Psoas muscle (tissue), 8 donors: ENCODE data around the gene FSD1. TPM values are rescaled to one million over a fixed set of nuclear protein-coding genes. Genes with fewer than 3 reads are reported as not detected.

Source experiments
- ATAC-seq, 4 donors: fragments of 200-7000 bp; cut with Tn5 transposase; one replicate each; pipeline ENCODE4 v1.9.1; 2020; ENCODE audit warnings: moderate library complexity in 3 of 4, mild to moderate bottlenecking in 2 of 4
- DNase-seq, 2 donors: peaks; one replicate each; pipeline ENCODE4 v3.0.0-alpha.2; 2020
- H3K27ac ChIP-seq: fragments of 200-600 bp; one replicate; pipeline ENCODE4 v1.8.0; 2022
- H3K27me3 ChIP-seq, 3 donors: fragments of 200-600 bp in 1 of 3; one replicate each; pipeline versions ENCODE4 v1.6.1 to v1.8.0; 2013 to 2022; ENCODE audit warnings: low read length in 2 of 3, mild to moderate bottlenecking in 2 of 3, moderate library complexity in 1 of 3; ENCODE audit not compliant: insufficient read depth in 3 of 3
- H3K36me3 ChIP-seq, 2 donors: fragments of 200-600 bp in 1 of 2; one replicate each; pipeline versions ENCODE4 v1.6.1 to v1.8.0; 2013 to 2022; ENCODE audit warnings: low read depth in 1 of 2, mild to moderate bottlenecking in 1 of 2, moderate library complexity in 1 of 2; ENCODE audit not compliant: insufficient read depth in 1 of 2
- H3K4me1 ChIP-seq: fragments of 200-600 bp; one replicate; pipeline ENCODE4 v1.8.0; 2022
- H3K4me3 ChIP-seq: fragments of 200-600 bp; one replicate; pipeline ENCODE4 v1.8.0; 2022; ENCODE audit warnings: mild to moderate bottlenecking
- H3K9me3 ChIP-seq: fragments of 200-600 bp; one replicate; pipeline ENCODE4 v1.8.0; 2022
- WGBS, 3 donors: extraction: QIAGEN DNeasy Blood & Tissue Kit; methylation state at CpG; one replicate each; pipeline versions ENCODE4 v1.1.6 to v1.1.7; 2013; 5-methylcytosine and 5-hydroxymethylcytosine counted together
- intact Hi-C, 2 donors: fragments of 100-400 bp; cut with DNase I; formaldehyde crosslinking; loops; one replicate each; pipeline versions ENCODE4 v1.11.0 to v1.14.2; 2022
- polyA plus RNA-seq, 3 donors: library from polyadenylated mRNA; stranded (reverse); fragments of 200-250 nt; gene quantifications; one replicate each; pipeline ENCODE4 v1.2.3, GENCODE V29; 2013
- total RNA-seq, 4 donors: library from RNA; stranded (reverse); fragmentation: NEBNext Ultra II Directional in 2 of 4; extraction: Animal tissue kit (Norgen Biotek cat#: 25700) in 2 of 4; gene quantifications; one replicate each; pipeline versions ENCODE4 v1.2.1 to v1.2.4, GENCODE V29; 2021 to 2023
- TF ChIP-seq, protein P1 (sequence below): fragments of 200-600 bp; IDR thresholded peaks from one replicate; pipeline ENCODE4 v1.8.0; 2022; ENCODE audit warnings: antibody characterized with exemption
- donor health status: healthy with polysubstance abuse.
- donor health status: DM: no; HTN: no; CAD: no; lungs with moderate emphysema.
- donor health status: Bipolar disorder and iron deficiency.
- donor health status: healthy.
- donor health status: DM: yes; HTN: yes; CAD: no.
- donor health status: DM: no; HTN: no; CAD: no.
- donor health status: DM: no; HTN: no; CAD: no.
- donor health status: DM: yes; HTN: yes; CAD: no.

FSD1 gene
- total and polyA plus RNA-seq, 7 donors = 0.08 TPM; not detected in 6

DNA sequence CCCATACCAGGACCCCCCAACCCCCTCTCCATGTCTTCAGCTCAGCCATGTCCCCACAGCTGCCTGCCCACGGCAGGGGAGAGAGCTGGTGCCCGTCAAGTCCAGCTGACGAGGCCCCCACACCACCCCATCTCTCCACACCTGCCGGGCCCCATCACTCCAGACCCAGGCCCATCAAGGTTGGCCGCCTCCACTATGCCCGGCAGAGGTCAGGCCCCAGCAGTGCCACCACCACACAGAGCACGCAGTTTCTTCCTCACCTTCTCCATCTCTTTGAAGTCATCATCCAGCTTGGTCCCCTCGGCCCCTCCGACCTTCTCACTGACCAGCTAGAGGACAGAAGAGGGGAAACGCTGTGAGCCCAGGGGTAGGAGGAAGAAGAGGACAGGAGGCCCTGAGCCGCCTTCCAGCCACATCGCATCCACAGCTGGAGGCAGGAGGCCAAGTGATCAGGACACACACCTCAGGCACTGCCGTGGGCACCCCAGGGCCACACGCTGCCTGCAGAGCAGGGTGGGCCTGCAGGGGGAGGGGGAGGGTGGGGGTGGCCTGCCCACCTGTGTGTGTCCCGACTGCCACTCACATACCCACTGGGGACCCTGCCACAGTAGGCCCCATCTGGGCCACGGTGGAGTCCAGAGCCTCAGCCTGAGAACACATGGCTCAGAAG is 62.4 kb downstream of the FSD1 start:
- no peak for ATAC-seq
- 77 to 84% (median 79%) methylated on average over 16 of the region's 16 CpGs for WGBS, 3 donors
- H3K27ac ChIP-seq = no peak overlapping the region

DNA sequence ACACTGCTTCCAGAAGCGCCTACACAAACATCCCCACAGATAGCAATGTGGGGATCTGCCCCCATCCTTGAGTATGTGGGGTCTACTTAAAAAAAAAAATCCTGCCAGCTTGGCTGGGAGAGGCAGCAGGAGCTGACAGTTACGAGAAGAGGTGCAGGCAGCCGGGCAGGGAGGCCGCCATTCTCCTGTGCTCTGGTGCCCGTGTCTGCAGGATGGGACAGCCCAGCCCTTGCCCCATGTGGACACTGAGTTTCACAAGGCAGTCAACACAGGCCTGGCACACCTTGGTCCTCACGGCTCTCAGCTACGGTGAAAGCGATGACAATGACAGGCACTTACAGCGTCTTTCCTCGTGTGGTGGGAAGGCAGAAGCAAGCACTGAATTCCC is 62.9 kb downstream of the FSD1 start:
- no peak for DNase-seq
- 70 to 78% (median 74%) methylated on average over 10 of the region's 10 CpGs for WGBS, 3 donors
- intact Hi-C loops = no loop called here

More for the DNA sequence above, 62.4 kb downstream of the FSD1 start:
- DNase-seq = no peak
- TF ChIP-seq, protein P1, sequence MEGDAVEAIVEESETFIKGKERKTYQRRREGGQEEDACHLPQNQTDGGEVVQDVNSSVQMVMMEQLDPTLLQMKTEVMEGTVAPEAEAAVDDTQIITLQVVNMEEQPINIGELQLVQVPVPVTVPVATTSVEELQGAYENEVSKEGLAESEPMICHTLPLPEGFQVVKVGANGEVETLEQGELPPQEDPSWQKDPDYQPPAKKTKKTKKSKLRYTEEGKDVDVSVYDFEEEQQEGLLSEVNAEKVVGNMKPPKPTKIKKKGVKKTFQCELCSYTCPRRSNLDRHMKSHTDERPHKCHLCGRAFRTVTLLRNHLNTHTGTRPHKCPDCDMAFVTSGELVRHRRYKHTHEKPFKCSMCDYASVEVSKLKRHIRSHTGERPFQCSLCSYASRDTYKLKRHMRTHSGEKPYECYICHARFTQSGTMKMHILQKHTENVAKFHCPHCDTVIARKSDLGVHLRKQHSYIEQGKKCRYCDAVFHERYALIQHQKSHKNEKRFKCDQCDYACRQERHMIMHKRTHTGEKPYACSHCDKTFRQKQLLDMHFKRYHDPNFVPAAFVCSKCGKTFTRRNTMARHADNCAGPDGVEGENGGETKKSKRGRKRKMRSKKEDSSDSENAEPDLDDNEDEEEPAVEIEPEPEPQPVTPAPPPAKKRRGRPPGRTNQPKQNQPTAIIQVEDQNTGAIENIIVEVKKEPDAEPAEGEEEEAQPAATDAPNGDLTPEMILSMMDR = no peak
- intact Hi-C loops = no loop called here
- peaks cover 3 to 45% of the 10 kb centered on the region in 2 donors for H3K36me3 ChIP-seq
- H3K4me1 ChIP-seq = peaks cover 45% of the 10 kb centered on the region
- no peaks in the 10 kb centered on the region for H3K9me3 ChIP-seq
- H3K4me3 ChIP-seq = no peak overlapping the region
- H3K27me3 ChIP-seq = no peaks in the 10 kb centered on the region

DNA sequence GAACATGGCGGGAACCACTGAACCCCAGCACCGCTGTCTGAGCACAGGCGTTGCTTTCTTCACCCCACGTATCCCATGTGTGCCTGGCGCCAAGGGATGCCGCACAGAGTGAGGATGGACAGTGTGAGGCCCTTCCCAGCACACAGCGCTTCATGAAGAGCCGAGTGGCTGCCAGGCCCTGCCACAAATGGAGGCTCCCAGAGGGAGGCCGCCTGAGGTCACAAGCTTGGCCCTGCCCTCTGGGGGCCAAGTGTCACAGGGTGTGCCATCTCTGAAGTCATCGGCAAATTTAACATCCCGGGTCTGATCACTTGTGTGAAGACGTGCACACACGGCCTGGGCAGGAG is 63.4 kb downstream of the FSD1 start:
- no peak overlapping the region for H3K4me3 ChIP-seq
- DNase-seq (no peak), ATAC-seq (peak; percentile 5 to 50 (median 34))
- H3K9me3 ChIP-seq = no peaks in the 10 kb centered on the region
- intact Hi-C loops = no loop called here
- 25 to 37% (median 31%) methylated on average over 13 of the region's 13 CpGs for WGBS, 3 donors
- peaks cover 54% of the 10 kb centered on the region for H3K4me1 ChIP-seq
- H3K27ac ChIP-seq = peak overlapping the region; percentile 85
- TF ChIP-seq, protein P1 = no peak
- H3K36me3 ChIP-seq = peaks cover 0 to 36% of the 10 kb centered on the region in 2 donors
- H3K27me3 ChIP-seq = no peaks in the 10 kb centered on the region

More for the DNA sequence above, 62.9 kb downstream of the FSD1 start:
- H3K4me3 ChIP-seq = no peak overlapping the region
- peaks cover 50% of the 10 kb centered on the region for H3K4me1 ChIP-seq
- no peak overlapping the region for H3K27ac ChIP-seq
- peaks cover 0 to 40% of the 10 kb centered on the region in 2 donors for H3K36me3 ChIP-seq
- no peaks in the 10 kb centered on the region for H3K27me3 ChIP-seq
- TF ChIP-seq, protein P1 = no peak
- H3K9me3 ChIP-seq = no peaks in the 10 kb centered on the region
- ATAC-seq = no peak

DNA sequence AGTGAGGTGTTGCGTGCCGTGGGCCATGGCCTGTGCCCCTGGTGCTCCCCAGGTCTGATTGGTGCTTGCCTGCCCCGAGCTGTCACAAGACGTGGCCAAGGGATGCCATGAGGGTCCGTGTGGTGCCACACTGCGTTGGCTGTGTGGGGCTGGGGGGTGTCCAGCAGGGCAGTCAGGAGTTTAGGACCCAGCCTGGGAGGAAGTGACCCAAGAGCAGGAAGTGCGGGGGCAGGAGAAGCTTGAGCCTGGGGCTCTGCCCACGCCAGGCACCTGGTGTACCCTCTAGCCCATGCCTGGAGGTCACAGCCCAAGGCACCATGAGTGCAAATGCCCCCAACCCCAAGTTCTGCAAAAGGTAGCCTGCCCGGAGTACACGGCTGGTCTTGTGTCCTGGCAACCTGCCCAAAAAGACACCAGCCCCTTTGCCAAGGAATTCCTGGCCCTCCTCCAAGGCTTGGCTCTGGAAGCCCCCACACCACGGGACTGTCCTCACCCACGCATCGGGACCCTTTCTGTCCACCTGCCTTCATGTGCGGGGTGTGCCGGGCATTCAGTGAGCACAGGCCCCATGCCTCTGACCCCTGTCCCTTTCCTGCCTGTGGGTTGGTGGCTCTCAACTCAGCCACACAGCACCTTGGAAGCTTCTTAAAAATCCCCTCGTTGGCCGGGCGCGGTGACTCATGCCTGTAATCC is 63.9 kb downstream of the FSD1 start:
- H3K9me3 ChIP-seq = no peaks in the 10 kb centered on the region
- peaks cover 0 to 31% of the 10 kb centered on the region in 2 donors for H3K36me3 ChIP-seq
- ATAC-seq = peak in 3 of 4 donors; percentile 5 to 20 (median 16)
- 22 to 34% (median 24%) methylated on average over 19 of the region's 19 CpGs for WGBS, 3 donors
- H3K27ac ChIP-seq = peak overlapping the region; percentile 85
- peak in 1 of 2 donors; percentile 71 for DNase-seq
- H3K4me1 ChIP-seq = peaks cover 59% of the 10 kb centered on the region
- no peaks in the 10 kb centered on the region for H3K27me3 ChIP-seq
- no peak overlapping the region for H3K4me3 ChIP-seq
- intact Hi-C loops = no loop called here
- TF ChIP-seq, protein P1 = no peak
